Type B pancreatic cell (in vitro differentiated cells): ENCODE measurements around the gene ASB2. TPM values are rescaled to one million over a fixed set of nuclear protein-coding genes. Genes with fewer than 3 reads are reported as not detected.

Experiments
- DNase-seq: peaks from one replicate; pipeline ENCODE4 v3.0.0; 2021; ENCODE audit warnings: mixed read lengths; ENCODE audit not compliant: unreplicated experiment; ENCODE audit errors: extremely low spot score
- H3K27ac Mint-ChIP-seq: 2 replicates; pipeline ENCODE4 v1.8.0; 2021; ENCODE audit warnings: mild to moderate bottlenecking, mixed read lengths
- H3K27me3 Mint-ChIP-seq: 2 replicates; pipeline ENCODE4 v1.8.0; 2021; ENCODE audit warnings: mixed read lengths
- H3K36me3 Mint-ChIP-seq: 2 replicates; pipeline ENCODE4 v1.8.0; 2021; ENCODE audit warnings: mixed read lengths
- H3K4me1 Mint-ChIP-seq: one replicate; pipeline ENCODE4 v1.8.0; 2021; ENCODE audit warnings: mixed read lengths; ENCODE audit not compliant: unreplicated experiment
- H3K4me3 Mint-ChIP-seq: 2 replicates; pipeline ENCODE4 v1.8.0; 2021; ENCODE audit warnings: mild to moderate bottlenecking, mixed read lengths
- H3K9me3 Mint-ChIP-seq: 2 replicates; pipeline ENCODE4 v1.8.0; 2021; ENCODE audit warnings: mixed read lengths
- CTCF ChIP-seq: fragments of 200-600 bp; sonication (generic); conservative IDR thresholded peaks from 2 replicates; pipeline ENCODE4 v1.5.0; 2021; ENCODE audit warnings: antibody characterized with exemption, mild to moderate bottlenecking
- total RNA-seq: library from RNA; stranded (reverse); gene quantifications from 2 replicates; pipeline ENCODE4 v1.2.1, GENCODE V29; 2021; ENCODE audit warnings: low replicate concordance

ASB2 gene
- total RNA-seq, 1 donor from 2014 or later, result 0.60 TPM

DNA sequence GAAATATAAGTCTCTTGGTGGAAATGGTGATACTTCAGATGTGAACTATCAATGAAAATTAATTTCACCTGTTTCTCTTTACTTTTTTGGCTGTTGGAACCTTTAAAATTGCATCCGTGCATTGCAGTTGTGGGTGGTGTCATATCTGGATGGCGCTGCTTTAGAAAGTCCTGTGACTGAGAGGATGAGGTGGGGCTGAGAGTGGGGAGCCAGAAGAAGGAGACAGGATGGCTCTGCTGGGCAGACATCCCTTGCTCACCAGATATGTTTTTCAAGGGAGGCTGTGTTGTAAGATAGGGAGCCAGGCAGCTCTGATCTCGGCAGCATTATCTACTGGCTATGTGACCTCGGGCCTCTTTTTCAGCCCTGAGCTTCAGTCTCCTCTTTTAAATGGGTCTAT lies 12.7 kb downstream of the ASB2 start:
- no peaks in the 10 kb centered on the region for H3K27me3 Mint-ChIP-seq
- DNase-seq, result no peak
- no peak for TF ChIP-seq CTCF
- no peaks in the 10 kb centered on the region for H3K36me3 Mint-ChIP-seq
- H3K4me3 Mint-ChIP-seq, result no peak overlapping the region
- H3K27ac Mint-ChIP-seq, result no peak overlapping the region
- peaks cover 9% of the 10 kb centered on the region for H3K4me1 Mint-ChIP-seq
- H3K9me3 Mint-ChIP-seq, result no peaks in the 10 kb centered on the region

GRCh38 chr14:93962701-93963601 lies 13.4 kb downstream of the ASB2 start:
- H3K36me3 Mint-ChIP-seq, result no peaks in the 10 kb centered on the region
- H3K27ac Mint-ChIP-seq, result no peak overlapping the region
- no peaks in the 10 kb centered on the region for H3K27me3 Mint-ChIP-seq
- no peaks in the 10 kb centered on the region for H3K9me3 Mint-ChIP-seq
- TF ChIP-seq CTCF, result no peak
- H3K4me3 Mint-ChIP-seq, result no peak overlapping the region
- peaks cover 9% of the 10 kb centered on the region for H3K4me1 Mint-ChIP-seq
- no peak for DNase-seq

GRCh38 chr14:93961620-93962019 lies 14.8 kb downstream of the ASB2 start:
- Mint-ChIP-seq H3K9me3 (no peaks in the 10 kb centered on the region), H3K4me1 (peaks cover 9% of the 10 kb centered on the region), H3K36me3 (no peaks in the 10 kb centered on the region), H3K27me3 (no peaks in the 10 kb centered on the region), H3K27ac (no peak overlapping the region), H3K4me3 (no peak overlapping the region)
- TF ChIP-seq CTCF, result no peak
- no peak for DNase-seq

- Mint-ChIP-seq H3K27me3 (no peaks in the 10 kb centered on the region), H3K36me3 (no peaks in the 10 kb centered on the region), H3K4me1 (peaks cover 9% of the 10 kb centered on the region), H3K4me3 (no peak overlapping the region), H3K9me3 (no peaks in the 10 kb centered on the region), H3K27ac (no peak overlapping the region)
- DNase-seq, result no peak
- no peak for TF ChIP-seq CTCF
These were observed 15.5 kb downstream of the ASB2 start for GRCh38 chr14:93960774-93961438.

GRCh38 chr14:93960108-93960475 lies 16.3 kb downstream of the ASB2 start:
- TF ChIP-seq CTCF, result no peak
- no peak for DNase-seq
- Mint-ChIP-seq H3K27me3 (no peaks in the 10 kb centered on the region), H3K9me3 (no peaks in the 10 kb centered on the region), H3K4me3 (no peak overlapping the region), H3K27ac (peak overlapping the region; percentile 81), H3K36me3 (no peaks in the 10 kb centered on the region), H3K4me1 (peaks cover 11% of the 10 kb centered on the region)
